ENCODE results near the gene GARRE1. TPM values are rescaled to one million over a fixed set of nuclear protein-coding genes. Genes with fewer than 3 reads are reported as not detected.
"Not testable (repeated sequence)": the region's sequence is repeated elsewhere in the genome, so short reads cannot be mapped to it uniquely, and the experiment has no call there.

Gene GARRE1, protein sequence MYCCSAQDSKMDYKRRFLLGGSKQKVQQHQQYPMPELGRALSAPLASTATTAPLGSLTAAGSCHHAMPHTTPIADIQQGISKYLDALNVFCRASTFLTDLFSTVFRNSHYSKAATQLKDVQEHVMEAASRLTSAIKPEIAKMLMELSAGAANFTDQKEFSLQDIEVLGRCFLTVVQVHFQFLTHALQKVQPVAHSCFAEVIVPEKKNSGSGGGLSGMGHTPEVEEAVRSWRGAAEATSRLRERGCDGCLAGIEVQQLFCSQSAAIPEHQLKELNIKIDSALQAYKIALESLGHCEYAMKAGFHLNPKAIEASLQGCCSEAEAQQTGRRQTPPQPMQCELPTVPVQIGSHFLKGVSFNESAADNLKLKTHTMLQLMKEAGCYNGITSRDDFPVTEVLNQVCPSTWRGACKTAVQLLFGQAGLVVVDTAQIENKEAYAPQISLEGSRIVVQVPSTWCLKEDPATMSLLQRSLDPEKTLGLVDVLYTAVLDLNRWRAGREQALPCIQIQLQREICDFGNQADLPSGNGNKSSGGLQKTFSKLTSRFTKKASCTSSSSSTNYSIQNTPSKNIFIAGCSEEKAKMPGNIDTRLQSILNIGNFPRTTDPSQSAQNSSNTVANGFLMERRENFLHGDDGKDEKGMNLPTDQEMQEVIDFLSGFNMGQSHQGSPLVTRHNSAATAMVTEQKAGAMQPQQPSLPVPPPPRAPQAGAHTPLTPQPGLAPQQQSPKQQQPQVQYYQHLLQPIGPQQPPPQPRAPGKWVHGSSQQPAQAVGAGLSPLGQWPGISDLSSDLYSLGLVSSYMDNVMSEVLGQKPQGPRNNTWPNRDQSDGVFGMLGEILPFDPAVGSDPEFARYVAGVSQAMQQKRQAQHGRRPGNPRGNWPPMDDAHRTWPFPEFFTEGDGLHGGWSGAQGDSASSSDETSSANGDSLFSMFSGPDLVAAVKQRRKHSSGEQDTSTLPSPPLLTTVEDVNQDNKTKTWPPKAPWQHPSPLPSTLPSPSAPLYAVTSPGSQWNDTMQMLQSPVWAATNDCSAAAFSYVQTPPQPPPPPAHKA (N-terminal part only)
- total RNA-seq = 10 to 100 TPM; 11.6 to 13.7 TPM
- 1 to 10 TPM; 4.0 to 6.4 TPM for polyA plus RNA-seq

DNA sequence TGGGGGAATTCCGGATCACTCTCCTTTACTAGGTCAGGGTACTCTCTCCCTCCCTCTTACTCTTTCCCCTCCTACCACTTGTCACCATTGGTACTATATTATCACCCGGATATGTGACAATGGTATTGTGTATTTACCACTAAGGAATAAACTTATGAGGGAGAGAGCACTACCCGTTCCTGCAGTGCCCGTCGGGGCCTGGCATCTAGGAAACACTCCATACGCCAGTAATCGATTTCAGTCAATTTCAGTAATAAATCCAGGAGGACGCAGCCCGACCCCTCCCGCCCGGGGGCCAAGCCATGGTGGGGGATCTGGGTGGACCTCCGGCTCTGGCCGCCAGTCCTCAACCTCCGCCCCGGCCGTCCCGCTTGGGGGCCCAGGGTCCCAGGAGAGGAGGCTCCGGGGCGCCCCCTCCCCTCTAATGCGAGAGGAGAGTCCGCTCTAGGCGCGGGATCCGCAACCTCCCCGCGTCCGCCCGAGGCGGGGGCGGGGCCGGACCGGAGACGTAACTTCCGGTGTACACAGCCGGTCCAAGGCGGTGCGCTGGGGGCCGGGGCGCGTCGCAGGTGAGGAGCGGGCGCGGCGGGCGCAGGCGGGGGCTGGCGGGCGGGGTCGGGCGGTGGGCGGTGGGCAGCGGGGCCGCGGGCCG is at the start of gene GARRE1:
Gene GARRE1, plus strand, starts transcription at position 509 of the 652 bp plus-strand sequence. CDS start 45,920 bp downstream, outside the sequence.
- WGBS = under 1% methylated on average over 56 of the region's 56 CpGs
- TF ChIP-seq SP1 (IDR thresholded peaks at IDR 0.05) = peak; percentile 26
- no peak for TF ChIP-seq ZBTB33 (IDR thresholded peaks at IDR 0.05)
- TF ChIP-seq NR2F2 (IDR thresholded peaks at IDR 0.05) = no peak
- TF ChIP-seq, protein P1, sequence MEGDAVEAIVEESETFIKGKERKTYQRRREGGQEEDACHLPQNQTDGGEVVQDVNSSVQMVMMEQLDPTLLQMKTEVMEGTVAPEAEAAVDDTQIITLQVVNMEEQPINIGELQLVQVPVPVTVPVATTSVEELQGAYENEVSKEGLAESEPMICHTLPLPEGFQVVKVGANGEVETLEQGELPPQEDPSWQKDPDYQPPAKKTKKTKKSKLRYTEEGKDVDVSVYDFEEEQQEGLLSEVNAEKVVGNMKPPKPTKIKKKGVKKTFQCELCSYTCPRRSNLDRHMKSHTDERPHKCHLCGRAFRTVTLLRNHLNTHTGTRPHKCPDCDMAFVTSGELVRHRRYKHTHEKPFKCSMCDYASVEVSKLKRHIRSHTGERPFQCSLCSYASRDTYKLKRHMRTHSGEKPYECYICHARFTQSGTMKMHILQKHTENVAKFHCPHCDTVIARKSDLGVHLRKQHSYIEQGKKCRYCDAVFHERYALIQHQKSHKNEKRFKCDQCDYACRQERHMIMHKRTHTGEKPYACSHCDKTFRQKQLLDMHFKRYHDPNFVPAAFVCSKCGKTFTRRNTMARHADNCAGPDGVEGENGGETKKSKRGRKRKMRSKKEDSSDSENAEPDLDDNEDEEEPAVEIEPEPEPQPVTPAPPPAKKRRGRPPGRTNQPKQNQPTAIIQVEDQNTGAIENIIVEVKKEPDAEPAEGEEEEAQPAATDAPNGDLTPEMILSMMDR (IDR thresholded peaks at IDR 0.05; ENCODE audit: low read depth, low read length, missing input control) = no peak
- no peak for TF ChIP-seq JUND (IDR thresholded peaks at IDR 0.05)
- TF ChIP-seq EGR1 (IDR thresholded peaks at IDR 0.05; ENCODE audit: low read depth in 2 of 2) = peak in 1 of 2 donors; percentile 61
- TF ChIP-seq, protein P2, sequence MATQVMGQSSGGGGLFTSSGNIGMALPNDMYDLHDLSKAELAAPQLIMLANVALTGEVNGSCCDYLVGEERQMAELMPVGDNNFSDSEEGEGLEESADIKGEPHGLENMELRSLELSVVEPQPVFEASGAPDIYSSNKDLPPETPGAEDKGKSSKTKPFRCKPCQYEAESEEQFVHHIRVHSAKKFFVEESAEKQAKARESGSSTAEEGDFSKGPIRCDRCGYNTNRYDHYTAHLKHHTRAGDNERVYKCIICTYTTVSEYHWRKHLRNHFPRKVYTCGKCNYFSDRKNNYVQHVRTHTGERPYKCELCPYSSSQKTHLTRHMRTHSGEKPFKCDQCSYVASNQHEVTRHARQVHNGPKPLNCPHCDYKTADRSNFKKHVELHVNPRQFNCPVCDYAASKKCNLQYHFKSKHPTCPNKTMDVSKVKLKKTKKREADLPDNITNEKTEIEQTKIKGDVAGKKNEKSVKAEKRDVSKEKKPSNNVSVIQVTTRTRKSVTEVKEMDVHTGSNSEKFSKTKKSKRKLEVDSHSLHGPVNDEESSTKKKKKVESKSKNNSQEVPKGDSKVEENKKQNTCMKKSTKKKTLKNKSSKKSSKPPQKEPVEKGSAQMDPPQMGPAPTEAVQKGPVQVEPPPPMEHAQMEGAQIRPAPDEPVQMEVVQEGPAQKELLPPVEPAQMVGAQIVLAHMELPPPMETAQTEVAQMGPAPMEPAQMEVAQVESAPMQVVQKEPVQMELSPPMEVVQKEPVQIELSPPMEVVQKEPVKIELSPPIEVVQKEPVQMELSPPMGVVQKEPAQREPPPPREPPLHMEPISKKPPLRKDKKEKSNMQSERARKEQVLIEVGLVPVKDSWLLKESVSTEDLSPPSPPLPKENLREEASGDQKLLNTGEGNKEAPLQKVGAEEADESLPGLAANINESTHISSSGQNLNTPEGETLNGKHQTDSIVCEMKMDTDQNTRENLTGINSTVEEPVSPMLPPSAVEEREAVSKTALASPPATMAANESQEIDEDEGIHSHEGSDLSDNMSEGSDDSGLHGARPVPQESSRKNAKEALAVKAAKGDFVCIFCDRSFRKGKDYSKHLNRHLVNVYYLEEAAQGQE (IDR thresholded peaks at IDR 0.05) = no peak
- TF ChIP-seq, protein P3, sequence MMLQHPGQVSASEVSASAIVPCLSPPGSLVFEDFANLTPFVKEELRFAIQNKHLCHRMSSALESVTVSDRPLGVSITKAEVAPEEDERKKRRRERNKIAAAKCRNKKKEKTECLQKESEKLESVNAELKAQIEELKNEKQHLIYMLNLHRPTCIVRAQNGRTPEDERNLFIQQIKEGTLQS (IDR thresholded peaks at IDR 0.05) = no peak
- no peak for TF ChIP-seq FOXA1 (IDR thresholded peaks at IDR 0.05)
- TF ChIP-seq HNF4A (conservative IDR thresholded peaks at IDR 0.05) = peak in 1 of 2 donors; percentile 12
- TF ChIP-seq RXRA (IDR thresholded peaks at IDR 0.05) = no peak
- no peak for TF ChIP-seq MAX (IDR thresholded peaks at IDR 0.05)
- no peak for TF ChIP-seq RAD21 (IDR thresholded peaks at IDR 0.05)
- TF ChIP-seq TAF1 (conservative IDR thresholded peaks at IDR 0.05) = no peak
- no peak for TF ChIP-seq FOXA2 (IDR thresholded peaks at IDR 0.05)
- no peak for TF ChIP-seq HNF4G (IDR thresholded peaks at IDR 0.05)
- peak; percentile 43 for TF ChIP-seq YY1 (IDR thresholded peaks at IDR 0.05)
- peak; percentile 56 to 85 for TF ChIP-seq GABPA (IDR thresholded peaks at IDR 0.05 in 1 of 2, conservative IDR thresholded peaks at IDR 0.05 in 1 of 2)
- peaks cover 6 to 26% (median 22%) of the 10 kb centered on the region in 4 donors for H3K4me1 ChIP-seq (ENCODE audit: control insufficient read depth in 4 of 4, insufficient read depth in 4 of 4, low read length in 3 of 4)
- peak within 1 kb of the TSS; percentile 74 to 97 for H3K9ac ChIP-seq (ENCODE audit: low read depth in 1 of 2, low read length in 2 of 2)
- no peaks in the 10 kb centered on the region for H3K9me3 ChIP-seq (ENCODE audit: control insufficient read depth in 4 of 4, low read length in 3 of 4)
- H3K27me3 ChIP-seq (ENCODE audit: control insufficient read depth in 4 of 4, insufficient read depth in 4 of 4, low read length in 3 of 4) = no peaks in the 10 kb centered on the region
- H3K36me3 ChIP-seq (ENCODE audit: control insufficient read depth in 4 of 4, insufficient read depth in 3 of 4, low read depth in 1 of 4, low read length in 3 of 4) = no peaks in the 10 kb centered on the region
- DNase-seq (ENCODE audit: low spot score) = peak; percentile 92
- peak within 1 kb of the TSS; percentile 89 to 97 for H3K27ac ChIP-seq (ENCODE audit: low read depth in 1 of 2, low read length in 2 of 2)
- peak within 1 kb of the TSS; percentile 83 to 93 (median 87) for H3K4me3 ChIP-seq (ENCODE audit: low read depth in 1 of 3, low read length in 3 of 3)

DNA sequence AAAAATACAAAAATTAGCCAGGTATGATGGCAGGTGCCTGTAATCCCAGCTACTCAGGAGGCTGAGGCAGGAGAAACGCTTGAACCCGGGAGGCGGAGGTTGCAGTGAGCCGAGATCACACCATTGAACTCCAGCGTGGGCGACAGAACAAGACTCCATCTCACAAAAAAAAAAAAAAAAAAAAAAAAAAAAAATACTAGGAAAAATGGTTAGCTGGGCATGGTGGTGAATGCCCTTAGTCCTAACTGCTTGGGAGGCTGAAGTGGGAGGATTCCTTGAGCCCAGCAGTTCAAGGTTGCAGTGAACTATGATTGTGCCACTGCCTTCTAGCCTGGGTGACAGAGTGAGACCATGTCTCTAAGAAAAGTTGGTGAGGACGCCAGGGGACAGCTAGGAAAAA is 49.0 kb upstream of the GARRE1 start:
- H3K4me3 ChIP-seq (ENCODE audit: low read depth in 1 of 3, low read length in 3 of 3); H3K9me3 ChIP-seq (ENCODE audit: control insufficient read depth in 4 of 4, low read length in 3 of 4); H3K4me1 ChIP-seq (ENCODE audit: control insufficient read depth in 4 of 4, insufficient read depth in 4 of 4, low read length in 3 of 4); H3K27ac ChIP-seq (ENCODE audit: low read depth in 1 of 2, low read length in 2 of 2); DNase-seq (ENCODE audit: low spot score); H3K9ac ChIP-seq (ENCODE audit: low read depth in 1 of 2, low read length in 2 of 2); H3K27me3 ChIP-seq (ENCODE audit: control insufficient read depth in 4 of 4, insufficient read depth in 4 of 4, low read length in 3 of 4): not testable (repeated sequence)
- peaks cover 0 to 29% (median 12%) of the 10 kb centered on the region in 4 donors for H3K36me3 ChIP-seq (ENCODE audit: control insufficient read depth in 4 of 4, insufficient read depth in 3 of 4, low read depth in 1 of 4, low read length in 3 of 4)
- 98% methylated on average over 7 of the region's 7 CpGs for WGBS
